Right cardiac atrium (tissue), 5 donors: Measurements from ENCODE around the gene TP53I11. TPM values are rescaled to one million over a fixed set of nuclear protein-coding genes. Genes with fewer than 3 reads are reported as not detected.

ENCODE experiments used
- ATAC-seq, 2 donors: fragments of 200-7000 bp; cut with Tn5 transposase; one replicate each; pipeline versions ENCODE4 v1.8.0 to v1.9.1; 2020; ENCODE audit warnings: moderate library complexity in 2 of 2, mild to moderate bottlenecking in 1 of 2
- DNase-seq, 3 donors: peaks; one replicate each; pipeline ENCODE4 v3.0.0-alpha.2; 2020
- H3K27ac ChIP-seq: one replicate; pipeline ENCODE4 v1.5.1; 2013; ENCODE audit warnings: mild to moderate bottlenecking, low read length, control low read depth, moderate library complexity
- H3K27me3 ChIP-seq: one replicate; pipeline ENCODE4 v1.6.1; 2013; ENCODE audit not compliant: control insufficient read depth, insufficient read depth
- H3K4me1 ChIP-seq: one replicate; pipeline ENCODE4 v1.6.1; 2013; ENCODE audit warnings: low read length; ENCODE audit not compliant: control insufficient read depth, insufficient read depth
- H3K4me3 ChIP-seq: one replicate; pipeline ENCODE4 v1.5.1; 2013; ENCODE audit warnings: low read length, control low read depth
- H3K9me3 ChIP-seq: one replicate; pipeline ENCODE4 v1.6.1; 2013; ENCODE audit warnings: low read length; ENCODE audit not compliant: control insufficient read depth
- whole genome bisulfite sequencing: extraction: QIAGEN DNeasy Blood & Tissue Kit; methylation state at CpG from one replicate; pipeline ENCODE4 v1.1.7; 2013; 5-methylcytosine and 5-hydroxymethylcytosine counted together
- intact Hi-C, 4 donors: fragments of 100-400 bp; cut with DNase I; formaldehyde crosslinking; loops; one replicate each; pipeline versions ENCODE4 v1.11.0 to v1.14.0; 2022 to 2023
- polyA plus RNA-seq: library from polyadenylated mRNA; stranded (reverse); fragments of 200-250 nt; gene quantifications from one replicate; pipeline ENCODE4 v1.2.3, GENCODE V29; 2013
- total RNA-seq, 4 donors: library from RNA; stranded (reverse); fragmentation: NEBNext Ultra II Directional; extraction: Animal tissue kit (Norgen Biotek cat#: 25700); gene quantifications; one replicate each; pipeline ENCODE4 v1.2.1, GENCODE V29; 2021
- donor health status: healthy with polysubstance abuse.
- donor health status: DM: no; HTN: yes; CAD: no.
- donor health status: DM: no; HTN: no; CAD: no.
- donor health status: DM: no; HTN: yes; CAD: no; lungs with severe emphysema.
- donor health status: DM: yes; HTN: yes; CAD: no.

The TP53I11 gene
- total and polyA plus RNA-seq, 5 donors: 50.9 to 105 (median 81.2) TPM

- Histone ChIP-seq H3K27me3 (no peaks in the 10 kb centered on the region), H3K4me1 (peaks cover 3% of the 10 kb centered on the region), H3K27ac (no peak overlapping the region), H3K4me3 (no peak overlapping the region), H3K9me3 (no peaks in the 10 kb centered on the region)
- ATAC-seq (no peak), DNase-seq (peak in 2 of 3 donors; percentile 24 to 40)
- 86% methylated on average over 3 of the region's 3 CpGs for WGBS
- intact Hi-C loops: no loop called here
Observed at GRCh38 chr11:44923806-44924205, 26.9 kb downstream of the TP53I11 start.

- Histone ChIP-seq H3K9me3 (no peaks in the 10 kb centered on the region), H3K27ac (no peak overlapping the region), H3K4me3 (no peak overlapping the region), H3K4me1 (peaks cover 3% of the 10 kb centered on the region), H3K27me3 (no peaks in the 10 kb centered on the region)
- ATAC-seq (no peak), DNase-seq (peak in 1 of 3 donors; percentile 4)
- WGBS: 89% methylated on average over 7 of the region's 7 CpGs
- intact Hi-C loops: no loop called here
Observed at GRCh38 chr11:44923115-44923514, 27.6 kb downstream of the TP53I11 start.

- no peak for ATAC-seq
- Histone ChIP-seq H3K9me3 (no peaks in the 10 kb centered on the region), H3K27ac (no peak overlapping the region), H3K27me3 (no peaks in the 10 kb centered on the region), H3K4me1 (peaks cover 2% of the 10 kb centered on the region), H3K4me3 (no peak overlapping the region)
- intact Hi-C loops: no loop called here
- no peak for DNase-seq
- 82% methylated on average over 7 of the region's 7 CpGs for WGBS
Observed at GRCh38 chr11:44920451-44920850, 30.2 kb downstream of the TP53I11 start.

GRCh38 chr11:44917741-44918140, 32.9 kb downstream of the TP53I11 start:
- H3K27ac ChIP-seq: no peak overlapping the region
- no peaks in the 10 kb centered on the region for H3K27me3 ChIP-seq
- DNase-seq: peak in 1 of 3 donors; percentile 6
- H3K9me3 ChIP-seq: no peaks in the 10 kb centered on the region
- intact Hi-C loops: loop anchor here (10.0 kb wide), 2 partner anchors 353 to 363 kb away; partner anchors contain the start of gene CD82 (in 1 of the 4)
- H3K4me1 ChIP-seq: no peaks in the 10 kb centered on the region
- ATAC-seq: no peak
- 94% methylated on average over 4 of the region's 4 CpGs for whole genome bisulfite sequencing
- no peak overlapping the region for H3K4me3 ChIP-seq

GRCh38 chr11:44916801-44917385, 33.8 kb downstream of the TP53I11 start:
- Histone ChIP-seq H3K9me3 (no peaks in the 10 kb centered on the region), H3K4me1 (no peaks in the 10 kb centered on the region), H3K27ac (peak overlapping the region; percentile 76), H3K4me3 (no peak overlapping the region), H3K27me3 (no peaks in the 10 kb centered on the region)
- ATAC-seq: peak; percentile 38 to 60
- intact Hi-C loops: loop anchor here (10.0 kb wide), 2 partner anchors 352 to 362 kb away; partner anchors contain the start of gene CD82 (in 1 of the 4)
- WGBS: 80% methylated on average over 10 of the region's 10 CpGs
- DNase-seq: peak in 2 of 3 donors; percentile 43 to 54

- WGBS: 57% methylated on average over 8 of the region's 8 CpGs
- intact Hi-C loops: loop anchor here (10.0 kb wide), 2 partner anchors 352 to 362 kb away; partner anchors contain the start of gene CD82 (in 1 of the 4)
- no peaks in the 10 kb centered on the region for H3K4me1 ChIP-seq
- no peaks in the 10 kb centered on the region for H3K9me3 ChIP-seq
- DNase-seq (no peak), ATAC-seq (no peak)
- no peaks in the 10 kb centered on the region for H3K27me3 ChIP-seq
- peak overlapping the region; percentile 73 for H3K27ac ChIP-seq
- H3K4me3 ChIP-seq: no peak overlapping the region
Observed at GRCh38 chr11:44916331-44916730, 34.4 kb downstream of the TP53I11 start.

- Histone ChIP-seq H3K4me3 (no peak overlapping the region), H3K27me3 (no peaks in the 10 kb centered on the region), H3K4me1 (peaks cover 2% of the 10 kb centered on the region), H3K9me3 (no peaks in the 10 kb centered on the region), H3K27ac (no peak overlapping the region)
- WGBS: 61% methylated on average over 10 of the region's 10 CpGs
- DNase-seq (peak in 1 of 3 donors; percentile 23), ATAC-seq (no peak)
- intact Hi-C loops: loop anchor here (10.0 kb wide), 2 partner anchors 351 to 361 kb away; partner anchors contain the start of gene CD82 (in 1 of the 4)
Observed at GRCh38 chr11:44915621-44916020, 35.1 kb downstream of the TP53I11 start.

GRCh38 chr11:44915004-44915403, 35.7 kb downstream of the TP53I11 start:
- H3K9me3 ChIP-seq: no peaks in the 10 kb centered on the region
- DNase-seq (peak in 1 of 3 donors; percentile 28), ATAC-seq (no peak)
- peaks cover 2% of the 10 kb centered on the region for H3K4me1 ChIP-seq
- 87% methylated on average over 10 of the region's 10 CpGs for WGBS
- no peak overlapping the region for H3K4me3 ChIP-seq
- H3K27me3 ChIP-seq: no peaks in the 10 kb centered on the region
- intact Hi-C loops: loop anchor here (10.0 kb wide), 2 partner anchors 350 to 360 kb away; partner anchors contain the start of gene CD82 (in 1 of the 4)
- no peak overlapping the region for H3K27ac ChIP-seq

- no peak for DNase-seq
- peaks cover 2% of the 10 kb centered on the region for H3K4me1 ChIP-seq
- no peak overlapping the region for H3K4me3 ChIP-seq
- H3K27ac ChIP-seq: no peak overlapping the region
- ATAC-seq: no peak
- 79% methylated on average over 2 of the region's 2 CpGs for WGBS
- no peaks in the 10 kb centered on the region for H3K27me3 ChIP-seq
- intact Hi-C loops: loop anchor here (5.0 to 10.0 kb wide), 4 partner anchors 187 to 359 kb away; partner anchors contain the start of genes TSPAN18 (in 2 of the 4) and CD82 (in 1 of the 4)
- H3K9me3 ChIP-seq: no peaks in the 10 kb centered on the region
Observed at GRCh38 chr11:44914105-44914504, 36.6 kb downstream of the TP53I11 start.

- Histone ChIP-seq H3K9me3 (no peaks in the 10 kb centered on the region), H3K4me1 (peaks cover 2% of the 10 kb centered on the region), H3K27me3 (no peaks in the 10 kb centered on the region), H3K27ac (no peak overlapping the region), H3K4me3 (no peak overlapping the region)
- ATAC-seq (no peak), DNase-seq (no peak)
- intact Hi-C loops: loop anchor here (5.0 to 10.0 kb wide), 4 partner anchors 186 to 359 kb away; partner anchors contain the start of genes TSPAN18 (in 2 of the 4) and CD82 (in 1 of the 4)
Observed at GRCh38 chr11:44913502-44913901, 37.2 kb downstream of the TP53I11 start.

GRCh38 chr11:44912270-44912987, 38.3 kb downstream of the TP53I11 start:
- WGBS: 73% methylated on average over 12 of the region's 12 CpGs
- intact Hi-C loops: loop anchor here (5.0 to 10.0 kb wide), 4 partner anchors 185 to 358 kb away; partner anchors contain the start of genes TSPAN18 (in 2 of the 4) and CD82 (in 1 of the 4)
- DNase-seq: peak in 2 of 3 donors; percentile 64 to 72
- H3K9me3 ChIP-seq: no peaks in the 10 kb centered on the region
- no peak overlapping the region for H3K27ac ChIP-seq
- H3K4me1 ChIP-seq: peaks cover 2% of the 10 kb centered on the region
- peak in 1 of 2 donors; percentile 47 for ATAC-seq
- no peak overlapping the region for H3K4me3 ChIP-seq
- H3K27me3 ChIP-seq: no peaks in the 10 kb centered on the region
